ENCODE measurements around the gene ERN2. TPM values are rescaled to one million over a fixed set of nuclear protein-coding genes. Genes with fewer than 3 reads are reported as not detected.

ERN2 gene
- total RNA-seq, 1 experiment from 2014 or later = 2.1 TPM

- Histone ChIP-seq H2BK15ac (ENCODE audit: low read depth, low read length) (no peak overlapping the region), H3K4me2 (ENCODE audit: insufficient read depth, insufficient read length, low read length) (no peak overlapping the region), H2BK12ac (ENCODE audit: insufficient read length, low read depth, low read length) (no peak overlapping the region), H3K27ac (ENCODE audit: insufficient read length, low read depth, low read length) (no peak overlapping the region), H3K9me3 (ENCODE audit: control insufficient read depth, low read depth, low read length) (no peaks in the 10 kb centered on the region), H4K91ac (ENCODE audit: insufficient read length, low read depth, low read length) (no peak overlapping the region), H2BK20ac (ENCODE audit: low read depth, low read length, poor library complexity, severe bottlenecking) (no peak overlapping the region), H2AFZ (ENCODE audit: low read length) (no peak overlapping the region), H3K27me3 (ENCODE audit: insufficient read depth, low read length) (no peaks in the 10 kb centered on the region), H4K5ac (ENCODE audit: insufficient read length, low read depth, low read length) (no peak overlapping the region), H3T11ph (ENCODE audit: low read length) (no peak overlapping the region), H2BK5ac (ENCODE audit: insufficient read length, low read length) (no peak overlapping the region), H3K4me1 (ENCODE audit: insufficient read depth, low read length) (no peaks in the 10 kb centered on the region), H2AK5ac (ENCODE audit: insufficient read length, low read length) (no peak overlapping the region), H3K4ac (ENCODE audit: low read depth, low read length) (no peak overlapping the region), H3K56ac (ENCODE audit: insufficient read length, low read depth, low read length) (no peak overlapping the region), H2BK120ac (ENCODE audit: low read depth, low read length, poor library complexity, severe bottlenecking) (no peak overlapping the region), H3K23me2 (ENCODE audit: insufficient read length, low read depth, low read length, poor library complexity, severe bottlenecking) (no peaks in the 10 kb centered on the region), H3K79me1 (ENCODE audit: insufficient read depth, low read depth, low read length, poor library complexity, severe bottlenecking) (no peaks in the 10 kb centered on the region), H3K14ac (ENCODE audit: insufficient read depth, low read length) (no peak overlapping the region), H3K79me2 (ENCODE audit: insufficient read depth, low read length) (no peaks in the 10 kb centered on the region), H3K9ac (ENCODE audit: extremely low read depth, insufficient read length, low read length) (no peak overlapping the region), H4K20me1 (ENCODE audit: control insufficient read depth, insufficient read depth, insufficient read length) (no peaks in the 10 kb centered on the region), H3K18ac (ENCODE audit: insufficient read length, low read depth, low read length) (no peak overlapping the region), H3K23ac (ENCODE audit: insufficient read length, low read depth, low read length) (no peak overlapping the region), H4K8ac (replicated peaks; ENCODE audit: insufficient read length, low read depth, low read length) (no peak overlapping the region)
- H3K9me3 Mint-ChIP-seq = peaks cover 8 to 13% of the 10 kb centered on the region in 2 experiments
- H3K4me1 Mint-ChIP-seq = peaks cover 8 to 14% of the 10 kb centered on the region in 2 experiments
- H3K27me3 Mint-ChIP-seq (ENCODE audit: low read depth) = peaks cover 9% of the 10 kb centered on the region
- TF ChIP-seq CTCF (conservative IDR thresholded peaks at IDR 0.05) = no peak
- H3K36me3 Mint-ChIP-seq (ENCODE audit: insufficient read depth in 1 of 3, low read depth in 3 of 3) = peaks cover 0 to 6% (median 6%) of the 10 kb centered on the region in 3 experiments; a peak in 2 of 7 replicates
- no peak overlapping the region for H3K4me3 Mint-ChIP-seq
- WGBS (ENCODE audit: extremely low coverage, insufficient read length, low lambda C conversion rate) = no CpG with 5 or more reads among the region's 3 CpGs
- H3K27ac Mint-ChIP-seq = no peak overlapping the region
- no peak for DNase-seq
These were observed 11.7 kb upstream of the ERN2 start for GRCh38 chr16:23724785-23725131.
